A673 (cell line): ENCODE data around the gene CASP2.

Experiments used
- CTCF ChIP-seq: fragments of 300-800, 200-600 bp; sonication (generic); conservative IDR thresholded peaks from 2 replicates; pipeline ENCODE4 v1.5.1; 2017; ENCODE audit warnings: low read depth, mild to moderate bottlenecking, antibody characterized with exemption, low read length, moderate library complexity, mixed read lengths
- EZH2 ChIP-seq: fragments of 200-600 bp; sonication (generic); IDR thresholded peaks from 2 replicates; pipeline ENCODE4 v1.6.1; 2017; ENCODE audit warnings: borderline replicate concordance, low read depth, mild to moderate bottlenecking, mixed read lengths, antibody characterized with exemption, low read length; ENCODE audit not compliant: poor library complexity, severe bottlenecking

- TF ChIP-seq CTCF (no peak), EZH2 (no peak)
Observed at GRCh38 chr7:143280566-143280965, 7.6 kb upstream of the CASP2 start.
